Left ventricle myocardium inferior (tissue), 1 donor: ENCODE measurements around the gene SLC15A4. TPM values are rescaled to one million over a fixed set of nuclear protein-coding genes. Genes with fewer than 3 reads are reported as not detected.

ENCODE experiments used
- DNase-seq: peaks from one replicate; pipeline ENCODE4 v3.0.0-alpha.2; 2020
- H3K27ac ChIP-seq: fragments of 200-600 bp; replicated peaks from 2 replicates; pipeline ENCODE4 v1.8.0; 2021
- H3K27me3 ChIP-seq: fragments of 200-600 bp; 2 replicates; pipeline ENCODE4 v1.8.0; 2021; ENCODE audit warnings: low read depth
- H3K36me3 ChIP-seq: fragments of 200-600 bp; 2 replicates; pipeline ENCODE4 v1.8.0; 2021
- H3K4me1 ChIP-seq: fragments of 200-600 bp; 2 replicates; pipeline ENCODE4 v1.8.0; 2021
- H3K4me3 ChIP-seq: fragments of 200-600 bp; 2 replicates; pipeline ENCODE4 v1.8.0; 2021; ENCODE audit warnings: mild to moderate bottlenecking, moderate library complexity
- H3K9me3 ChIP-seq: fragments of 200-600 bp; replicated peaks from 2 replicates; pipeline ENCODE4 v1.8.0; 2021
- intact Hi-C: fragments of 100-400 bp; cut with micrococcal nuclease; formaldehyde crosslinking; loops from one replicate; pipeline ENCODE4 v1.11.0; 2022
- total RNA-seq: library from RNA; stranded (reverse); fragmentation: NEBNext Ultra II Directional; extraction: Animal tissue kit (Norgen Biotek cat#: 25700); gene quantifications from one replicate; pipeline ENCODE4 v1.2.1, GENCODE V29; 2021
- TF ChIP-seq, protein P1 (sequence below): fragments of 200-600 bp; IDR thresholded peaks from 2 replicates; pipeline ENCODE4 v1.8.0; 2021; ENCODE audit warnings: antibody characterized with exemption, mild to moderate bottlenecking, borderline replicate concordance
- donor health status: DM: no; HTN: yes; CAD: no; lungs with severe emphysema.

SLC15A4 gene
- total RNA-seq, 1 donor from 2014 or later: 15.4 TPM

DNA sequence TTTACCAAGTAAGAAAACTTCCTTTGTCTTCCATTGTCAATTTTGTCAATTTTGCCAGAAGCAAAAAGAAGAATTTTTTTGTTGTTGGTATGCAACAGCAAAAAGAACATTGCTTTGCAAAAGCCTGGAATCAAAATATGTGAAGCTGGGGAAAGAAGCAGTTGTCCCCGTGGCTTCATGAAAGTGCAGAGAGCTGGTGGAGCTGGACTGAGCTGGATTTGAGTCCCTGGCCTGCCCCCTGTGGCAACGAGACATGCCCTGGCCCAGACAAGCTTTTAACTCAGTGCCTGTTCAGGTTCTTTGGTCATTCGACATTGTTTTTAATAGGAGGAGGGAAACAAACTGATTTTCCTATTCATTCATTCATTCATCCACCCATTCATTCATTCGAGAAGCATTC lies 70.3 kb downstream of the SLC15A4 start:
- TF ChIP-seq, protein P1, sequence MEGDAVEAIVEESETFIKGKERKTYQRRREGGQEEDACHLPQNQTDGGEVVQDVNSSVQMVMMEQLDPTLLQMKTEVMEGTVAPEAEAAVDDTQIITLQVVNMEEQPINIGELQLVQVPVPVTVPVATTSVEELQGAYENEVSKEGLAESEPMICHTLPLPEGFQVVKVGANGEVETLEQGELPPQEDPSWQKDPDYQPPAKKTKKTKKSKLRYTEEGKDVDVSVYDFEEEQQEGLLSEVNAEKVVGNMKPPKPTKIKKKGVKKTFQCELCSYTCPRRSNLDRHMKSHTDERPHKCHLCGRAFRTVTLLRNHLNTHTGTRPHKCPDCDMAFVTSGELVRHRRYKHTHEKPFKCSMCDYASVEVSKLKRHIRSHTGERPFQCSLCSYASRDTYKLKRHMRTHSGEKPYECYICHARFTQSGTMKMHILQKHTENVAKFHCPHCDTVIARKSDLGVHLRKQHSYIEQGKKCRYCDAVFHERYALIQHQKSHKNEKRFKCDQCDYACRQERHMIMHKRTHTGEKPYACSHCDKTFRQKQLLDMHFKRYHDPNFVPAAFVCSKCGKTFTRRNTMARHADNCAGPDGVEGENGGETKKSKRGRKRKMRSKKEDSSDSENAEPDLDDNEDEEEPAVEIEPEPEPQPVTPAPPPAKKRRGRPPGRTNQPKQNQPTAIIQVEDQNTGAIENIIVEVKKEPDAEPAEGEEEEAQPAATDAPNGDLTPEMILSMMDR: no peak
- Histone ChIP-seq H3K36me3 (no peaks in the 10 kb centered on the region), H3K4me1 (no peaks in the 10 kb centered on the region), H3K27ac (no peak overlapping the region), H3K27me3 (peaks cover 24% of the 10 kb centered on the region), H3K4me3 (no peak overlapping the region), H3K9me3 (peaks cover 6% of the 10 kb centered on the region)
- no peak for DNase-seq
- intact Hi-C loops: no loop called here

- TF ChIP-seq, protein P1: no peak
- DNase-seq: no peak
- intact Hi-C loops: no loop called here
- Histone ChIP-seq H3K9me3 (peaks cover 6% of the 10 kb centered on the region), H3K4me1 (no peaks in the 10 kb centered on the region), H3K36me3 (no peaks in the 10 kb centered on the region), H3K27ac (no peak overlapping the region), H3K27me3 (peaks cover 27% of the 10 kb centered on the region), H3K4me3 (no peak overlapping the region)
Measured at GRCh38 chr12:128752386-128752785, 71.4 kb downstream of the SLC15A4 start.

DNA sequence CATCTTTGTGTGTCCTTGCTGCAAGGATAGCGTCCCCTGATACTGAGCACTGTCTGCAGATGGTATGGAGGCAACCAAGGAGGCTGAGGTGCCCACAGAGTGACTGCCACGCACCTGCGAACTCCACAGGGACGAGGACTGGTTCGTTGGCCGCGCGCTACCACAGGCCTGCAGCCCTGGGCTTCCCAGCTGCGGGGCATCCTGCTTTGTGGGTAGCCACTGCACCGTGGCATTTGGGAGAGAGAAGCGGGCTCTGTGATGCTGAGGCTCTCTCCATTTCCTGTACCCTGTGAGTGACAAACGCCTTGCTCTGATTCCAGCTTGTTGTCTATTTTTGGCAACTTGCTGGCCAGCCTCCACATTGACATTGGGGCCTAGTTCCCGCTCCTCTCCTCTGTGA lies 76.3 kb downstream of the SLC15A4 start:
- peaks cover 61% of the 10 kb centered on the region for H3K27me3 ChIP-seq
- H3K9me3 ChIP-seq: no peaks in the 10 kb centered on the region
- H3K4me3 ChIP-seq: no peak overlapping the region
- intact Hi-C loops: no loop called here
- H3K4me1 ChIP-seq: no peaks in the 10 kb centered on the region
- no peak for DNase-seq
- no peaks in the 10 kb centered on the region for H3K36me3 ChIP-seq
- TF ChIP-seq, protein P1: no peak
- no peak overlapping the region for H3K27ac ChIP-seq

DNA sequence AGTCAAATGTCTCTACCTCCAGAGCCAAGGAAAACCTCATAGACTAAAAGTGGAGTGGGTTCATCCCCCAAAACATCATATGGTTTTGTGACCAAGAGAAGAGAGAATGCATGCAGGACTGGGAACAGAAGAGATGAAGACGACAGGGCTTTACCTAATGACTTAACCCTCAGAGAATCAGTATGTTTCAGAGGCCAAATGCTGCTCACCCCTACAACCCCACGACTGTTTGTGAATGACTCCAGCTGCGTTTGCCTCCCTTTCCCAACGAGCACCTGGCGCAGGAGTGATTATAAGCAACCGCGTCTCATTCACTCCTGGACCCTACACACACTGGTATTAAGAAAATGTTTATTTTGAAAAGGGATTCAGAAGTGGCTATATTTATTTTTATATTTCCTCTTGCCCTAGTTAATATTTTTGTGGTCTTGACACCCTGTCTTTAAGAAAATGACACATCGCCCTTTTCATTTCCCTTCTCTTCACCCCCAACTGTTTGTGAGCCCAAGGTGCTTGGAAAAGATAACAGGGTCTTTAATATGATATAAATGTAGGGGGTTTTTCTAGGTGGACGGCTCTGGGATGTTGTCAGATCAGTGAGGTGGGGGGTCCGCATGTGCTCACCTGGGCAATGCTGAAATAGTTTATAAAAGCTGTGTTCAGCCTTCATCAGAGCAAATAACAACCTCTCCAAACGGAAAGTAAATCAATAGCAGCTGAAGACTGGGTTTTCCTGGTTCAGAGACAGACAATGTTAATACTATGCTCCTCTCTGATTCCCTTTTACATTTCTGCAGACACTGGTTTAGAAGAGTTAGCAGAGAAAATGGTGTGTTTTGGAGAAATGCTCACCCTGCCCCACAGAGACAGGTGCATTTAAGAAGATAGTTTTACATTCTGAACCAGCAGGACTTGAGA lies 77.7 kb downstream of the SLC15A4 start:
- Histone ChIP-seq H3K27ac (no peak overlapping the region), H3K27me3 (peaks cover 71% of the 10 kb centered on the region), H3K36me3 (no peaks in the 10 kb centered on the region), H3K4me3 (no peak overlapping the region), H3K9me3 (no peaks in the 10 kb centered on the region), H3K4me1 (no peaks in the 10 kb centered on the region)
- no peak for DNase-seq
- TF ChIP-seq, protein P1: no peak
- intact Hi-C loops: no loop called here

DNA sequence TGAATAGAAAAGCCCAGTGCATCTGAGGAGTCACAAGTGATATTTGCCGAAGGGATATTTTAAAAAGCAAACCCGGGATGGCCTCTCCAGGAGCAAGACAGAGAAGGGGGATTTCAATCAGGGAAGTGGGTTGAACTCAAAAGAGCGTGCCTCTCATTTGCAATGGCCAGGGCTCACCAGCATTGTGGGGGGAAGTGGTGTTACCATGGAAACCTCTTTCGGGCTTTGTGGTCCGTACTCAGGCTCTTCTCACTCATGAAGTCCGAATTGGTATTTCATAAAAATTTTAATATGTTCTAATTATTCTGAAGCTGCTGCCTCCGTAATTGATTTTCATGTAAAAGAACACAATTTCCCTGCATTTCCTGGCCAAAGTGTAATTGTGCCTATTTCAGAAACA lies 79.8 kb downstream of the SLC15A4 start:
- Histone ChIP-seq H3K9me3 (peaks cover 5% of the 10 kb centered on the region), H3K27ac (no peak overlapping the region), H3K4me3 (no peak overlapping the region), H3K4me1 (no peaks in the 10 kb centered on the region), H3K27me3 (peaks cover 68% of the 10 kb centered on the region), H3K36me3 (no peaks in the 10 kb centered on the region)
- DNase-seq: no peak
- TF ChIP-seq, protein P1: no peak
- intact Hi-C loops: no loop called here

Other genes starting within 250 kb of the SLC15A4 start
- 11.8 TPM for gene GLT1D1, start 29.5 kb upstream of the SLC15A4 start, total RNA-seq